ENCODE results near the gene FARP1. TPM values are rescaled to one million over a fixed set of nuclear protein-coding genes. Genes with fewer than 3 reads are reported as not detected.
A peak's percentile ranks its signal among the peaks of the same experiment; 100 is the strongest.

Gene FARP1
- total and polyA plus RNA-seq, 2 of the 13 experiments (the other 11 are each of a cell fraction or from before 2014, with no cell fraction given): 70.6 to 126 TPM

DNA sequence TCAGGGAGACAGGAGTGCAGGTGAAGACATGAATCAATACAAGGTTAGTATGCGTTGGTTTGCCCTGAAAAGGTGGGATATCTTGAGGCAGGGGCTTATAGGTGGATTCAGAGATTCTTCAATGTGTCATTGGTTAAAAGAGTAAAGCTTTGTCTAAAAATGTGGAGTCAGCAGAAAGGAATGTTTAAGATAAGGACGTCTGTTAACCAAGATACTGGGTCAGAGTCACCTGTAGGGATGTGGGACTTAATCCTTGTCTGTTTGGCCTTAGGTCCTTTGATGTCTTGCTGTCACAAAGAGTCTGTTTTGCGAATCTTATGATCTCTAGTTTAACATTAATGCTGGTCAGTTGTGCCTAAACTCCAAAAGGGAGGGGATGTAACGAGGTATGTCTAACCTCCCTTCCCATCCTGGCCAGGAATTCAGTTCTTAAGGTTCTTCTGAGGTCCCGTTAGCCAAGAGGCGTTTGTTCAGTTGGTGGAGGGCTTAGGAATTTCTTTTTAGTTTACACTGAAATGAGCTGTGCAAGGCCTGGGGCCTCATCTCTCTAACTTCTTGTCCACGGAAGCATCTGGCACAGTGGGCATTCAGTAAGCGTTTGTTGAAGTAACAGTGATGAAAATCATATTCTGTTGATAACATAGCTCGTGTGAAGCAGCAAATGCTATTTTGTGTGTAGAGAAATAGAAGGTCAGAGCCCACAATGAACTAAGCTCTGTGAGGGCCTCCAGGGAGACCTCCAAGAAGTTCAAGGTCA lies 130.4 kb downstream of the FARP1 start (continued):
- TF ChIP-seq LRRFIP1 (CRISPR knock-in tag; conservative IDR thresholded peaks at IDR 0.05) (no peak), HOXA5 (CRISPR knock-in tag; IDR thresholded peaks at IDR 0.05) (no peak), YEATS4 (CRISPR knock-in tag; IDR thresholded peaks at IDR 0.05; ENCODE audit: borderline replicate concordance) (no peak), NFE2L1 (CRISPR knock-in tag; IDR thresholded peaks at IDR 0.05; ENCODE audit: borderline replicate concordance) (no peak), CBFB (CRISPR knock-in tag; IDR thresholded peaks at IDR 0.05) (0 out of 2 replicates have a peak, but pooled peaks have one; percentile 34), NPAS2 (CRISPR knock-in tag; IDR thresholded peaks at IDR 0.05; ENCODE audit: borderline replicate concordance) (no peak), SATB2 (CRISPR knock-in tag; IDR thresholded peaks at IDR 0.05) (no peak), ZNF430 (CRISPR knock-in tag; IDR thresholded peaks at IDR 0.05) (no peak; the same call in 1 of the 2 replicates), ZFP36 (IDR thresholded peaks at IDR 0.05; ENCODE audit: borderline replicate concordance, low read depth, low read length, partially characterized antibody) (no peak), SMYD3 (CRISPR knock-in tag; IDR thresholded peaks at IDR 0.05) (no peak), ZNF460 (CRISPR knock-in tag; IDR thresholded peaks at IDR 0.05; ENCODE audit: borderline replicate concordance) (no peak), KLF15 (CRISPR knock-in tag; IDR thresholded peaks at IDR 0.05; ENCODE audit: borderline replicate concordance) (no peak), ZNF563 (CRISPR knock-in tag; IDR thresholded peaks at IDR 0.05) (no peak), ZNF337 (CRISPR knock-in tag; IDR thresholded peaks at IDR 0.05; ENCODE audit: borderline replicate concordance, low read depth) (no peak), ZNF296 (CRISPR knock-in tag; conservative IDR thresholded peaks at IDR 0.05) (no peak)
- TF ChIP-seq, protein P1, sequence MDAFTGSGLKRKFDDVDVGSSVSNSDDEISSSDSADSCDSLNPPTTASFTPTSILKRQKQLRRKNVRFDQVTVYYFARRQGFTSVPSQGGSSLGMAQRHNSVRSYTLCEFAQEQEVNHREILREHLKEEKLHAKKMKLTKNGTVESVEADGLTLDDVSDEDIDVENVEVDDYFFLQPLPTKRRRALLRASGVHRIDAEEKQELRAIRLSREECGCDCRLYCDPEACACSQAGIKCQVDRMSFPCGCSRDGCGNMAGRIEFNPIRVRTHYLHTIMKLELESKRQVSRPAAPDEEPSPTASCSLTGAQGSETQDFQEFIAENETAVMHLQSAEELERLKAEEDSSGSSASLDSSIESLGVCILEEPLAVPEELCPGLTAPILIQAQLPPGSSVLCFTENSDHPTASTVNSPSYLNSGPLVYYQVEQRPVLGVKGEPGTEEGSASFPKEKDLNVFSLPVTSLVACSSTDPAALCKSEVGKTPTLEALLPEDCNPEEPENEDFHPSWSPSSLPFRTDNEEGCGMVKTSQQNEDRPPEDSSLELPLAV (CRISPR knock-in tag; conservative IDR thresholded peaks at IDR 0.05; ENCODE audit: low read depth): no peak
- TF ChIP-seq, protein P2, sequence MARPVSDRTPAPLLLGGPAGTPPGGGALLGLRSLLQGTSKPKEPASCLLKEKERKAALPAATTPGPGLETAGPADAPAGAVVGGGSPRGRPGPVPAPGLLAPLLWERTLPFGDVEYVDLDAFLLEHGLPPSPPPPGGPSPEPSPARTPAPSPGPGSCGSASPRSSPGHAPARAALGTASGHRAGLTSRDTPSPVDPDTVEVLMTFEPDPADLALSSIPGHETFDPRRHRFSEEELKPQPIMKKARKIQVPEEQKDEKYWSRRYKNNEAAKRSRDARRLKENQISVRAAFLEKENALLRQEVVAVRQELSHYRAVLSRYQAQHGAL (CRISPR knock-in tag; IDR thresholded peaks at IDR 0.05; ENCODE audit: not compliant biosample characterization): no peak
- TF ChIP-seq, protein P3, sequence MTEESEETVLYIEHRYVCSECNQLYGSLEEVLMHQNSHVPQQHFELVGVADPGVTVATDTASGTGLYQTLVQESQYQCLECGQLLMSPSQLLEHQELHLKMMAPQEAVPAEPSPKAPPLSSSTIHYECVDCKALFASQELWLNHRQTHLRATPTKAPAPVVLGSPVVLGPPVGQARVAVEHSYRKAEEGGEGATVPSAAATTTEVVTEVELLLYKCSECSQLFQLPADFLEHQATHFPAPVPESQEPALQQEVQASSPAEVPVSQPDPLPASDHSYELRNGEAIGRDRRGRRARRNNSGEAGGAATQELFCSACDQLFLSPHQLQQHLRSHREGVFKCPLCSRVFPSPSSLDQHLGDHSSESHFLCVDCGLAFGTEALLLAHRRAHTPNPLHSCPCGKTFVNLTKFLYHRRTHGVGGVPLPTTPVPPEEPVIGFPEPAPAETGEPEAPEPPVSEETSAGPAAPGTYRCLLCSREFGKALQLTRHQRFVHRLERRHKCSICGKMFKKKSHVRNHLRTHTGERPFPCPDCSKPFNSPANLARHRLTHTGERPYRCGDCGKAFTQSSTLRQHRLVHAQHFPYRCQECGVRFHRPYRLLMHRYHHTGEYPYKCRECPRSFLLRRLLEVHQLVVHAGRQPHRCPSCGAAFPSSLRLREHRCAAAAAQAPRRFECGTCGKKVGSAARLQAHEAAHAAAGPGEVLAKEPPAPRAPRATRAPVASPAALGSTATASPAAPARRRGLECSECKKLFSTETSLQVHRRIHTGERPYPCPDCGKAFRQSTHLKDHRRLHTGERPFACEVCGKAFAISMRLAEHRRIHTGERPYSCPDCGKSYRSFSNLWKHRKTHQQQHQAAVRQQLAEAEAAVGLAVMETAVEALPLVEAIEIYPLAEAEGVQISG (CRISPR knock-in tag; IDR thresholded peaks at IDR 0.05): no peak
- TF ChIP-seq, protein P4, sequence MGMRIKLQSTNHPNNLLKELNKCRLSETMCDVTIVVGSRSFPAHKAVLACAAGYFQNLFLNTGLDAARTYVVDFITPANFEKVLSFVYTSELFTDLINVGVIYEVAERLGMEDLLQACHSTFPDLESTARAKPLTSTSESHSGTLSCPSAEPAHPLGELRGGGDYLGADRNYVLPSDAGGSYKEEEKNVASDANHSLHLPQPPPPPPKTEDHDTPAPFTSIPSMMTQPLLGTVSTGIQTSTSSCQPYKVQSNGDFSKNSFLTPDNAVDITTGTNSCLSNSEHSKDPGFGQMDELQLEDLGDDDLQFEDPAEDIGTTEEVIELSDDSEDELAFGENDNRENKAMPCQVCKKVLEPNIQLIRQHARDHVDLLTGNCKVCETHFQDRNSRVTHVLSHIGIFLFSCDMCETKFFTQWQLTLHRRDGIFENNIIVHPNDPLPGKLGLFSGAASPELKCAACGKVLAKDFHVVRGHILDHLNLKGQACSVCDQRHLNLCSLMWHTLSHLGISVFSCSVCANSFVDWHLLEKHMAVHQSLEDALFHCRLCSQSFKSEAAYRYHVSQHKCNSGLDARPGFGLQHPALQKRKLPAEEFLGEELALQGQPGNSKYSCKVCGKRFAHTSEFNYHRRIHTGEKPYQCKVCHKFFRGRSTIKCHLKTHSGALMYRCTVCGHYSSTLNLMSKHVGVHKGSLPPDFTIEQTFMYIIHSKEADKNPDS (CRISPR knock-in tag; IDR thresholded peaks at IDR 0.05): no peak

Measured in HepG2 (cell line).